Measurements from ENCODE around the gene CEP131. TPM values are rescaled to one million over a fixed set of nuclear protein-coding genes. Genes with fewer than 3 reads are reported as not detected.
A peak's percentile ranks its signal among the peaks of the same experiment; 100 is the strongest.

The CEP131 gene
- total and polyA plus RNA-seq, 2 of the 4 experiments (the other 2 are of a cell fraction) = 4.8 to 9.6 TPM

- no peak overlapping the region for H2BK20ac ChIP-seq (ENCODE audit: low read depth, low read length)
- in situ Hi-C loops (cut with MboI; ENCODE audit: low sequenced_read_pairs) (no loop called here), intact Hi-C loops (cut with micrococcal nuclease) (loop anchor here (5.0 kb wide), 1 partner anchor 80 kb away; no protein-coding TSS in a partner anchor), dilution Hi-C loops (cut with HindIII; ENCODE audit: low sequenced_read_pairs, unreplicated experiment) (no loop called here)
- H3K14ac ChIP-seq (replicated peaks; ENCODE audit: low read depth, low read length) = no peak overlapping the region
- peaks cover 11 to 17% of the 10 kb centered on the region in 2 experiments; a peak in 3 of 4 replicates for H3K79me1 ChIP-seq (ENCODE audit: low read depth in 1 of 2, low read length in 2 of 2)
- peak overlapping the region; percentile 10; the same call in 1 of the 2 replicates for H3K56ac ChIP-seq (ENCODE audit: extremely low read depth, insufficient read depth, low read length)
- H3K27me3 ChIP-seq (ENCODE audit: control insufficient read depth, insufficient read depth, low read length) = no peaks in the 10 kb centered on the region
- H3K27ac ChIP-seq (ENCODE audit: insufficient read depth, low read length) = no peak overlapping the region; the same call in 1 of the 2 replicates
- H3K4me1 ChIP-seq (ENCODE audit: control insufficient read depth, insufficient read depth, low read length) = peaks cover 8% of the 10 kb centered on the region; the same call in 1 of the 2 replicates
- H4K20me1 ChIP-seq (ENCODE audit: insufficient read depth, low read length) = no peaks in the 10 kb centered on the region
- no peak overlapping the region for H4K5ac ChIP-seq (ENCODE audit: low read depth, low read length)
- H3K36me3 ChIP-seq (ENCODE audit: control insufficient read depth, insufficient read depth, low read length) = peaks cover 5% of the 10 kb centered on the region; the same call in 1 of the 2 replicates
- H2AK9ac ChIP-seq (replicated peaks; ENCODE audit: low read depth, low read length, poor library complexity) = peak overlapping the region; percentile 89
- no peak overlapping the region for H3K23ac ChIP-seq (ENCODE audit: low read depth, low read length)
- no peak overlapping the region for H3K4ac ChIP-seq (ENCODE audit: low read depth, low read length)
- H3K9ac ChIP-seq (ENCODE audit: low read depth, low read length) = peak overlapping the region; percentile 24
- H4K8ac ChIP-seq (ENCODE audit: low read depth in 2 of 2, low read length in 2 of 2) = no peak overlapping the region
- WGBS, 2 experiments (ENCODE audit: extremely low coverage in 2 of 2, insufficient read length in 1 of 2) = 45% methylated on average over 2 of the region's 24 CpGs; no CpG with 5 or more reads in 1 of the 2 experiments
- no peaks in the 10 kb centered on the region; the same call in none of the 2 replicates for H3K9me1 ChIP-seq (ENCODE audit: insufficient read depth, low read length)
- no TSS peak for BruUV-seq (replicated peaks)
- H2BK15ac ChIP-seq (ENCODE audit: low read depth, low read length) = no peak overlapping the region
- no peak overlapping the region for H2BK5ac ChIP-seq (ENCODE audit: low read depth, low read length, poor library complexity, severe bottlenecking)
- DNase-seq (no peak), ATAC-seq (ENCODE audit: low read depth) (no peak)
- H3K4me2 ChIP-seq (ENCODE audit: low read depth, low read length) = peak overlapping the region; percentile 92
- ChIA-PET CTCF (no interaction called here), POLR2A (ENCODE audit: unreplicated experiment) (interaction anchor here (0.6 kb wide), 1 partner anchor 98 kb away, joined by 3 read pairs; no protein-coding TSS in a partner anchor)
- no peak overlapping the region for H2BK120ac ChIP-seq (ENCODE audit: low read depth, low read length)
- H3K4me3 ChIP-seq (ENCODE audit: insufficient read depth, low read depth, low read length) = peak overlapping the region; percentile 62
- TF ChIP-seq RFX5 (IDR thresholded peaks at IDR 0.05; ENCODE audit: low read depth, low read length) = no peak
- no peak for TF ChIP-seq FOS (IDR thresholded peaks at IDR 0.05; ENCODE audit: low read depth, low read length)
- TF ChIP-seq CHD1 (IDR thresholded peaks at IDR 0.05; ENCODE audit: low read depth, low read length) = no peak
- no peak for TF ChIP-seq RAD21 (IDR thresholded peaks at IDR 0.05; ENCODE audit: low read length)
- TF ChIP-seq SMC3 (IDR thresholded peaks at IDR 0.05; ENCODE audit: low read depth, low read length) = no peak
- no peak for TF ChIP-seq ELK1 (IDR thresholded peaks at IDR 0.05; ENCODE audit: borderline replicate concordance, low read depth, low read length)
- TF ChIP-seq MXI1 (IDR thresholded peaks at IDR 0.05; ENCODE audit: borderline replicate concordance, low read depth, low read length) = no peak
- TF ChIP-seq RCOR1 (IDR thresholded peaks at IDR 0.05; ENCODE audit: insufficient replicate concordance, low read length) = no peak
- no peak for TF ChIP-seq NFE2L2 (IDR thresholded peaks at IDR 0.05; ENCODE audit: low read depth, low read length)
- no peak overlapping the region for H4K91ac ChIP-seq (ENCODE audit: insufficient read depth, low read depth, low read length)
- H3K9me3 ChIP-seq (ENCODE audit: control insufficient read depth, insufficient read depth, low read length) = peaks cover under 1% of the 10 kb centered on the region; the same call in 1 of the 2 replicates
- 0 out of 2 replicates have a peak overlapping the region, but pooled peaks have one; percentile 9 for H2AK5ac ChIP-seq (ENCODE audit: low read depth, low read length)
- no peak overlapping the region for H3K18ac ChIP-seq (ENCODE audit: low read depth, low read length)
- H2AFZ ChIP-seq (replicated peaks; ENCODE audit: low read length, poor library complexity) = peak overlapping the region; percentile 97
These were observed 734 bp downstream of the CEP131 start for GRCh38 chr17:81221842-81222619.

All from IMR-90 (cell line).